SJSA1 (cell line): Measurements from ENCODE around the gene COPS6. TPM values are rescaled to one million over a fixed set of nuclear protein-coding genes. Genes with fewer than 3 reads are reported as not detected.
A peak's percentile ranks its signal among the peaks of the same experiment; 100 is the strongest.

Source experiments
- DNase-seq, 2 experiments: peaks; one replicate each; pipeline ENCODE4 v3.0.0-alpha.2; 2015 to 2020; ENCODE audit warnings: low spot score in 2 of 2, low read depth in 1 of 2
- H3K27ac ChIP-seq: fragments of 250-450 bp; sonication (Bioruptor Pico); 2 replicates; pipeline ENCODE4 v1.5.1; 2020; ENCODE audit warnings: mild to moderate bottlenecking, moderate library complexity
- H3K27me3 ChIP-seq: fragments of 250-450 bp; sonication (Bioruptor Pico); replicated peaks from 2 replicates; pipeline ENCODE4 v1.5.1; 2020; ENCODE audit warnings: mild to moderate bottlenecking, moderate library complexity
- H3K36me3 ChIP-seq: fragments of 250-450 bp; sonication (Bioruptor Pico); 2 replicates; pipeline ENCODE4 v1.5.1; 2020; ENCODE audit warnings: mild to moderate bottlenecking
- H3K4me1 ChIP-seq: fragments of 250-450 bp; sonication (Bioruptor Pico); replicated peaks from 2 replicates; pipeline ENCODE4 v1.6.1; 2021; ENCODE audit warnings: mild to moderate bottlenecking
- H3K4me3 ChIP-seq: fragments of 250-450 bp; sonication (Bioruptor Pico); 2 replicates; pipeline ENCODE4 v1.5.1; 2020; ENCODE audit warnings: mild to moderate bottlenecking
- H3K9me3 ChIP-seq: fragments of 250-450 bp; sonication (Bioruptor Pico); replicated peaks from 2 replicates; pipeline ENCODE4 v1.5.1; 2020; ENCODE audit warnings: mild to moderate bottlenecking
- total RNA-seq: library from RNA; depleted of rRNA; stranded (reverse); fragments of >200 nt; shearing (Covaris generic); gene quantifications from 2 replicates; pipeline ENCODE4 v1.2.3, GENCODE V29; 2014

The COPS6 gene
- total RNA-seq, 1 experiment from 2014 or later = 111 TPM

- Histone ChIP-seq H3K9me3 (no peaks in the 10 kb centered on the region), H3K27ac (peak overlapping the region; percentile 84), H3K4me3 (peak overlapping the region; percentile 66), H3K36me3 (peaks cover 41% of the 10 kb centered on the region), H3K4me1 (peaks cover 52% of the 10 kb centered on the region), H3K27me3 (no peaks in the 10 kb centered on the region)
- DNase-seq = no peak
Measured at GRCh38 chr7:100088095-100088620, 611 bp upstream of the COPS6 start.

GRCh38 chr7:100089458-100090196 is 858 bp downstream of the COPS6 start:
- Histone ChIP-seq H3K4me1 (peaks cover 52% of the 10 kb centered on the region), H3K9me3 (no peaks in the 10 kb centered on the region)

GRCh38 chr7:100090527-100091410 is 2.0 kb downstream of the COPS6 start:
- no peak overlapping the region for H3K4me3 ChIP-seq
- no peak for DNase-seq
- H3K27ac ChIP-seq = peak overlapping the region; percentile 84
- H3K4me1 ChIP-seq = peaks cover 52% of the 10 kb centered on the region
- no peaks in the 10 kb centered on the region for H3K27me3 ChIP-seq
- H3K9me3 ChIP-seq = no peaks in the 10 kb centered on the region
- peaks cover 68% of the 10 kb centered on the region for H3K36me3 ChIP-seq

More at GRCh38 chr7:100089458-100090196, 858 bp downstream of the COPS6 start:
- Histone ChIP-seq H3K27ac (peak overlapping the region; percentile 84), H3K36me3 (peaks cover 56% of the 10 kb centered on the region), H3K4me3 (peak overlapping the region; percentile 66), H3K27me3 (no peaks in the 10 kb centered on the region)
- DNase-seq = peak; percentile 52 to 68

- H3K27ac ChIP-seq = no peak overlapping the region
- no peak for DNase-seq
- H3K9me3 ChIP-seq = no peaks in the 10 kb centered on the region
- H3K36me3 ChIP-seq = peaks cover 76% of the 10 kb centered on the region
- peaks cover 45% of the 10 kb centered on the region for H3K4me1 ChIP-seq
- H3K27me3 ChIP-seq = no peaks in the 10 kb centered on the region
- no peak overlapping the region for H3K4me3 ChIP-seq
Measured at GRCh38 chr7:100091411-100092181, 2.8 kb downstream of the COPS6 start.

- Histone ChIP-seq H3K36me3 (peaks cover 90% of the 10 kb centered on the region), H3K9me3 (no peaks in the 10 kb centered on the region), H3K4me1 (peaks cover 30% of the 10 kb centered on the region), H3K4me3 (no peak overlapping the region), H3K27me3 (no peaks in the 10 kb centered on the region), H3K27ac (no peak overlapping the region)
- DNase-seq = no peak
Measured at GRCh38 chr7:100093054-100093453, 4.3 kb downstream of the COPS6 start.

- H3K27ac ChIP-seq = no peak overlapping the region
- no peak overlapping the region for H3K4me3 ChIP-seq
- H3K27me3 ChIP-seq = no peaks in the 10 kb centered on the region
- H3K36me3 ChIP-seq = peaks cover 95% of the 10 kb centered on the region
- H3K4me1 ChIP-seq = peaks cover 26% of the 10 kb centered on the region
- DNase-seq = no peak
- no peaks in the 10 kb centered on the region for H3K9me3 ChIP-seq
Measured at GRCh38 chr7:100093498-100093897, 4.7 kb downstream of the COPS6 start.

GRCh38 chr7:100093925-100094486 is 5.2 kb downstream of the COPS6 start:
- Histone ChIP-seq H3K4me3 (no peak overlapping the region), H3K27me3 (no peaks in the 10 kb centered on the region), H3K27ac (no peak overlapping the region), H3K36me3 (peaks cover 98% of the 10 kb centered on the region), H3K4me1 (peaks cover 23% of the 10 kb centered on the region), H3K9me3 (no peaks in the 10 kb centered on the region)
- no peak for DNase-seq

GRCh38 chr7:100095289-100095688 is 6.5 kb downstream of the COPS6 start:
- DNase-seq = no peak
- H3K9me3 ChIP-seq = no peaks in the 10 kb centered on the region
- peaks cover 18% of the 10 kb centered on the region for H3K4me1 ChIP-seq
- no peaks in the 10 kb centered on the region for H3K27me3 ChIP-seq
- H3K27ac ChIP-seq = no peak overlapping the region
- peaks cover 100% of the 10 kb centered on the region for H3K36me3 ChIP-seq
- H3K4me3 ChIP-seq = no peak overlapping the region

GRCh38 chr7:100095704-100096103 is 6.9 kb downstream of the COPS6 start:
- Histone ChIP-seq H3K4me3 (no peak overlapping the region), H3K9me3 (no peaks in the 10 kb centered on the region), H3K27ac (no peak overlapping the region), H3K36me3 (peaks cover 95% of the 10 kb centered on the region), H3K4me1 (peaks cover 14% of the 10 kb centered on the region), H3K27me3 (no peaks in the 10 kb centered on the region)
- no peak for DNase-seq

GRCh38 chr7:100098913-100099312 is 10.1 kb downstream of the COPS6 start:
- Histone ChIP-seq H3K4me3 (no peak overlapping the region), H3K27ac (no peak overlapping the region), H3K4me1 (peaks cover 24% of the 10 kb centered on the region), H3K9me3 (no peaks in the 10 kb centered on the region), H3K27me3 (no peaks in the 10 kb centered on the region), H3K36me3 (peaks cover 71% of the 10 kb centered on the region)
- DNase-seq = no peak

GRCh38 chr7:100099452-100099851 is 10.7 kb downstream of the COPS6 start:
- Histone ChIP-seq H3K36me3 (peaks cover 66% of the 10 kb centered on the region), H3K27me3 (no peaks in the 10 kb centered on the region), H3K27ac (no peak overlapping the region), H3K9me3 (no peaks in the 10 kb centered on the region), H3K4me3 (peak overlapping the region; percentile 75), H3K4me1 (peaks cover 24% of the 10 kb centered on the region)
- no peak for DNase-seq

- H3K27me3 ChIP-seq = no peaks in the 10 kb centered on the region
- H3K4me3 ChIP-seq = peak overlapping the region; percentile 75
- DNase-seq = peak; percentile 95 to 96
- H3K36me3 ChIP-seq = peaks cover 61% of the 10 kb centered on the region
- H3K27ac ChIP-seq = peak overlapping the region; percentile 94
- peaks cover 24% of the 10 kb centered on the region for H3K4me1 ChIP-seq
- H3K9me3 ChIP-seq = no peaks in the 10 kb centered on the region
Measured at GRCh38 chr7:100100420-100101015, 11.7 kb downstream of the COPS6 start.
